ENCODE measurements around the gene REEP1. TPM values are rescaled to one million over a fixed set of nuclear protein-coding genes. Genes with fewer than 3 reads are reported as not detected.

The REEP1 gene
- polyA plus RNA-seq, 2 donors: 2.6 to 2.9 TPM

DNA sequence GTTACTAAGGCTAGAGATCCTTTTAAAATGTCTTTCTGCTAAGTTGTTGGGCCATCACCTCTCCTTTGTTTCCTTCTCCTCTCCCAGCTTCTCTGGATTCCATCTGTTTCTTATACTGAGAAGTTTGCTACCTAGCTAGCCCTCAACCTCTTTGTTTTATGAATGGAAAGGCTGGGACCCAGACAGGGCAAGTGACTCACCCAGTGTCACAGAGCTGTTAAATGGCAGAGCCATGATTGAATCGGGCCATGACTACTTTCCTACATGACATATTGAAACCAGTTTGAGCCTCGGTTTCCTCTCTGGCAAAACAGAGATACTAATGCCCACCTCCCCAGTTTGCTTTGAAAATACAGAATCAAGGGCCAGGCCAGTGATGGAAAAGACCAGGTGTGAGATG is 24.1 kb downstream of the REEP1 start:
- H3K4me1 ChIP-seq (ENCODE audit: control insufficient read depth in 2 of 2, insufficient read depth in 2 of 2, low read length in 1 of 2): no peaks in the 10 kb centered on the region
- H3K27me3 ChIP-seq (ENCODE audit: control insufficient read depth in 1 of 2, insufficient read depth in 2 of 2, low read length in 2 of 2): no peaks in the 10 kb centered on the region
- H3K9me3 ChIP-seq (ENCODE audit: control insufficient read depth in 2 of 2, insufficient read depth in 1 of 2, low read depth in 1 of 2, low read length in 1 of 2): no peaks in the 10 kb centered on the region
- WGBS, 2 donors: 82 to 86% methylated on average over 2 of the region's 2 CpGs
- no peaks in the 10 kb centered on the region for H3K36me3 ChIP-seq (ENCODE audit: control insufficient read depth in 2 of 2, insufficient read depth in 2 of 2, low read length in 1 of 2)
- no peak overlapping the region for H3K27ac ChIP-seq (ENCODE audit: low read depth in 2 of 2, low read length in 1 of 2)
- no peak overlapping the region for H3K4me3 ChIP-seq (ENCODE audit: low read depth in 1 of 2, low read length in 2 of 2)

- Histone ChIP-seq H3K27ac (ENCODE audit: low read depth in 2 of 2, low read length in 1 of 2) (no peak overlapping the region), H3K4me3 (ENCODE audit: low read depth in 1 of 2, low read length in 2 of 2) (no peak overlapping the region), H3K4me1 (ENCODE audit: control insufficient read depth in 2 of 2, insufficient read depth in 2 of 2, low read length in 1 of 2) (no peaks in the 10 kb centered on the region), H3K9me3 (ENCODE audit: control insufficient read depth in 2 of 2, insufficient read depth in 1 of 2, low read depth in 1 of 2, low read length in 1 of 2) (no peaks in the 10 kb centered on the region), H3K27me3 (ENCODE audit: control insufficient read depth in 1 of 2, insufficient read depth in 2 of 2, low read length in 2 of 2) (no peaks in the 10 kb centered on the region), H3K36me3 (ENCODE audit: control insufficient read depth in 2 of 2, insufficient read depth in 2 of 2, low read length in 1 of 2) (no peaks in the 10 kb centered on the region)
- WGBS, 2 donors: 93 to 94% methylated on average over 4 of the region's 4 CpGs
Measured at GRCh38 chr2:86311879-86312278, 25.5 kb downstream of the REEP1 start.

DNA sequence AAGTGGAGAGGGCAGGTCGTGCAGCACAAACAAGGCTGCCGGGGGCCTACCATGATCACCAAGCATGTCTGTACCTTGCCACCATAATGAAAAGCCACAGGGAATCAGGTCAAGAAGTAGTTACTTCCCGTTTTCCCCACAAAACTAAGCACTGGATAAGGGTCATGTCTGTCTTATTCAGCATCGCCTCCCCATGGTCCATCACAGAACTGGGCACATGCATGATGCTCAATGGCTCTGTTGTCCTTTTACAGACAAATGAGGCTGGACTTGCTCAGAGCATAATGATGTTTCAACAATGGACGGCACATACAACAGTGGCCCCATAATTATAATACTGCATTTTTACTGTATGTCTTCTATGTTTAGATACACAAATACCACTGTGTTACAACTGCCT is 27.5 kb downstream of the REEP1 start:
- WGBS, 2 donors: 86 to 92% methylated on average over 5 of the region's 5 CpGs
- Histone ChIP-seq H3K27me3 (ENCODE audit: control insufficient read depth in 1 of 2, insufficient read depth in 2 of 2, low read length in 2 of 2) (no peaks in the 10 kb centered on the region), H3K27ac (ENCODE audit: low read depth in 2 of 2, low read length in 1 of 2) (no peak overlapping the region), H3K4me1 (ENCODE audit: control insufficient read depth in 2 of 2, insufficient read depth in 2 of 2, low read length in 1 of 2) (no peaks in the 10 kb centered on the region), H3K4me3 (ENCODE audit: low read depth in 1 of 2, low read length in 2 of 2) (no peak overlapping the region), H3K36me3 (ENCODE audit: control insufficient read depth in 2 of 2, insufficient read depth in 2 of 2, low read length in 1 of 2) (no peaks in the 10 kb centered on the region), H3K9me3 (ENCODE audit: control insufficient read depth in 2 of 2, insufficient read depth in 1 of 2, low read depth in 1 of 2, low read length in 1 of 2) (no peaks in the 10 kb centered on the region)

DNA sequence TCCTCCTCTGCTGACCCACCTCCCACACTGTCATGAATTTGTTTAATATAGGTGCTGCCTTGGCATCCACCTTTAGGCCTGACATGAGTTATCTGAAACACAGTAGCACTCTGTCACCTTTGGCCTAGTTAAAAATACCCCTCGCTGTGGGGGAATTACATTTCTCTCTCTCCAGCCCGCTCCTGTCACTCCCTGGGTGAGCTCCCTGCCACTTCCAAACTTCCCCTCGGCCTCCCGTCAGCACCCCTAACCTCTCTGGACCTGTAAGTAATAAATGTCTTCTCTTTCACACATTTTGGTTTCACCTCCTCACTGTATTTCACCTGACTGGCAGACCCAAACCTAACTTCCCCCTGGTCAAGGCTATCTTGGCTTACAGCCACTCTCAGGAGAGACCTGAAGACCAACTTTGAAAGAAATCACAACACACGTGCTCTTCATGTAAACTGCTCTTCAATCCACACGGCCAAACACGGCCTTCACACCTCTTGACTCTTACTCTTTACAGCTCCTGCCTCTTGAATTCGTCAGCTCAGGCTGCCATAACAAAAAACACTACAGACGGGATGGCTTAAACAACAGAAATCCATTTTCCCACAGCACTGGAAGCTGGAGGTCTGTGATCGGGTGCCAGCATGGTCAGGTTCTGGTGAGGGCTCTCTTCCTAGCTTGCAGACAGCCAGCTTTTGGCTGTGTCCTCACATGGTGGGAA is 28.3 kb downstream of the REEP1 start:
- H3K4me1 ChIP-seq (ENCODE audit: control insufficient read depth in 2 of 2, insufficient read depth in 2 of 2, low read length in 1 of 2): no peaks in the 10 kb centered on the region
- WGBS, 2 donors: 88% methylated on average over 10 of the region's 10 CpGs
- no peaks in the 10 kb centered on the region for H3K9me3 ChIP-seq (ENCODE audit: control insufficient read depth in 2 of 2, insufficient read depth in 1 of 2, low read depth in 1 of 2, low read length in 1 of 2)
- no peaks in the 10 kb centered on the region for H3K36me3 ChIP-seq (ENCODE audit: control insufficient read depth in 2 of 2, insufficient read depth in 2 of 2, low read length in 1 of 2)
- H3K27ac ChIP-seq (ENCODE audit: low read depth in 2 of 2, low read length in 1 of 2): no peak overlapping the region
- H3K27me3 ChIP-seq (ENCODE audit: control insufficient read depth in 1 of 2, insufficient read depth in 2 of 2, low read length in 2 of 2): no peaks in the 10 kb centered on the region
- H3K4me3 ChIP-seq (ENCODE audit: low read depth in 1 of 2, low read length in 2 of 2): no peak overlapping the region

- Histone ChIP-seq H3K27me3 (ENCODE audit: control insufficient read depth in 1 of 2, insufficient read depth in 2 of 2, low read length in 2 of 2) (no peaks in the 10 kb centered on the region), H3K9me3 (ENCODE audit: control insufficient read depth in 2 of 2, insufficient read depth in 1 of 2, low read depth in 1 of 2, low read length in 1 of 2) (no peaks in the 10 kb centered on the region), H3K4me1 (ENCODE audit: control insufficient read depth in 2 of 2, insufficient read depth in 2 of 2, low read length in 1 of 2) (no peaks in the 10 kb centered on the region), H3K36me3 (ENCODE audit: control insufficient read depth in 2 of 2, insufficient read depth in 2 of 2, low read length in 1 of 2) (no peaks in the 10 kb centered on the region), H3K27ac (ENCODE audit: low read depth in 2 of 2, low read length in 1 of 2) (no peak overlapping the region), H3K4me3 (ENCODE audit: low read depth in 1 of 2, low read length in 2 of 2) (no peak overlapping the region)
- WGBS, 2 donors: 93 to 94% methylated on average over 8 of the region's 8 CpGs
Measured at GRCh38 chr2:86308356-86308755, 29.1 kb downstream of the REEP1 start.

DNA sequence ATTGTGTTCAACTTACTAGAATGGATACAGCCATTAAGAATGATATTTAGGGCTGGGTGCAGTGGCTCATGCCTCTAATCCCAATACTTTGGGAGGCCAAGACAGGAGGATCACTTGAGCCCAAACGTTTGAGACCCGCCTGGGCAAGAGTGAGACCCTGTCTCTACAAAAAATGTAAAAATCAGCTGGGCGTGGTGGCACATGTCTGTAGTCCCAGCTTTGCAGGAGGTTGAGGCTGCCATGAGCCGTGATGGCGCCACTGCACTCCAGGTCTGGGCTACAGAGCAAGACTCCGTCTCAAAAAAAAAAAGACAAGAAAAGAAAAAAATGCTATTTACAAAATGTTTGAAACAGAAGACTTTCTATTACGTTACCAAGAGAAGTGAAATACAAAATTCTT is 30.0 kb downstream of the REEP1 start:
- Histone ChIP-seq H3K9me3 (ENCODE audit: control insufficient read depth in 2 of 2, insufficient read depth in 1 of 2, low read depth in 1 of 2, low read length in 1 of 2) (no peaks in the 10 kb centered on the region), H3K27me3 (ENCODE audit: control insufficient read depth in 1 of 2, insufficient read depth in 2 of 2, low read length in 2 of 2) (no peaks in the 10 kb centered on the region), H3K4me3 (ENCODE audit: low read depth in 1 of 2, low read length in 2 of 2) (no peak overlapping the region), H3K36me3 (ENCODE audit: control insufficient read depth in 2 of 2, insufficient read depth in 2 of 2, low read length in 1 of 2) (no peaks in the 10 kb centered on the region), H3K27ac (ENCODE audit: low read depth in 2 of 2, low read length in 1 of 2) (no peak overlapping the region), H3K4me1 (ENCODE audit: control insufficient read depth in 2 of 2, insufficient read depth in 2 of 2, low read length in 1 of 2) (no peaks in the 10 kb centered on the region)
- 91 to 94% methylated on average over 7 of the region's 7 CpGs for WGBS, 2 donors

- no peaks in the 10 kb centered on the region for H3K9me3 ChIP-seq (ENCODE audit: control insufficient read depth in 2 of 2, insufficient read depth in 1 of 2, low read depth in 1 of 2, low read length in 1 of 2)
- H3K4me3 ChIP-seq (ENCODE audit: low read depth in 1 of 2, low read length in 2 of 2): no peak overlapping the region
- H3K36me3 ChIP-seq (ENCODE audit: control insufficient read depth in 2 of 2, insufficient read depth in 2 of 2, low read length in 1 of 2): no peaks in the 10 kb centered on the region
- H3K27me3 ChIP-seq (ENCODE audit: control insufficient read depth in 1 of 2, insufficient read depth in 2 of 2, low read length in 2 of 2): no peaks in the 10 kb centered on the region
- no peak overlapping the region for H3K27ac ChIP-seq (ENCODE audit: low read depth in 2 of 2, low read length in 1 of 2)
- no peaks in the 10 kb centered on the region for H3K4me1 ChIP-seq (ENCODE audit: control insufficient read depth in 2 of 2, insufficient read depth in 2 of 2, low read length in 1 of 2)
- WGBS, 2 donors: 87 to 89% methylated on average over 5 of the region's 5 CpGs
Measured at GRCh38 chr2:86305915-86306254, 31.5 kb downstream of the REEP1 start.

- H3K27me3 ChIP-seq (ENCODE audit: control insufficient read depth in 1 of 2, insufficient read depth in 2 of 2, low read length in 2 of 2): no peaks in the 10 kb centered on the region
- no peak overlapping the region for H3K27ac ChIP-seq (ENCODE audit: low read depth in 2 of 2, low read length in 1 of 2)
- no peaks in the 10 kb centered on the region for H3K9me3 ChIP-seq (ENCODE audit: control insufficient read depth in 2 of 2, insufficient read depth in 1 of 2, low read depth in 1 of 2, low read length in 1 of 2)
- 80 to 81% methylated on average over 5 of the region's 5 CpGs for WGBS, 2 donors
- no peak overlapping the region for H3K4me3 ChIP-seq (ENCODE audit: low read depth in 1 of 2, low read length in 2 of 2)
- H3K36me3 ChIP-seq (ENCODE audit: control insufficient read depth in 2 of 2, insufficient read depth in 2 of 2, low read length in 1 of 2): no peaks in the 10 kb centered on the region
- H3K4me1 ChIP-seq (ENCODE audit: control insufficient read depth in 2 of 2, insufficient read depth in 2 of 2, low read length in 1 of 2): no peaks in the 10 kb centered on the region
Measured at GRCh38 chr2:86305195-86305914, 32.1 kb downstream of the REEP1 start.

GRCh38 chr2:86304416-86304815 is 33.0 kb downstream of the REEP1 start:
- no peak overlapping the region for H3K4me3 ChIP-seq (ENCODE audit: low read depth in 1 of 2, low read length in 2 of 2)

DNA sequence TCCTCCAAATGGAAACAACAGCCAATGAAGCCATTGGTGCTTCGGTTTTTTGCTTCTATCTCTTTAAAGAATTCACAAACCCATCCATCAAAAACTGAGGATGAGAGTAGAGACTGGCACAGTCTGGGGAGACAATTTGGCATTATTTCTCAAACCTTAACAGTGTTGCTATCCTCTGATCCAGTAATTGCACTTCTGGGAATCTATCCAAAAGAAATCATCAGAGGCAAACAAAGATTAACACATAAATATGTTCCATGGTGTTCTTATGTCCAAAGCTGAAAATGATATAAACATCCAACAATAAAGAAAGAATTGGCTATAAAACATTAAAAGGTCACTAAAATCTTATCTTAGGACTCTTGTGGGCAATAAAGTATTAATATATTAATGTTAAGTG is 35.1 kb downstream of the REEP1 start:
- Histone ChIP-seq H3K4me3 (ENCODE audit: low read depth in 1 of 2, low read length in 2 of 2) (no peak overlapping the region), H3K36me3 (ENCODE audit: control insufficient read depth in 2 of 2, insufficient read depth in 2 of 2, low read length in 1 of 2) (no peaks in the 10 kb centered on the region), H3K9me3 (ENCODE audit: control insufficient read depth in 2 of 2, insufficient read depth in 1 of 2, low read depth in 1 of 2, low read length in 1 of 2) (no peaks in the 10 kb centered on the region), H3K27ac (ENCODE audit: low read depth in 2 of 2, low read length in 1 of 2) (peak overlapping the region in 1 of 2 donors; percentile 63), H3K4me1 (ENCODE audit: control insufficient read depth in 2 of 2, insufficient read depth in 2 of 2, low read length in 1 of 2) (no peaks in the 10 kb centered on the region), H3K27me3 (ENCODE audit: control insufficient read depth in 1 of 2, insufficient read depth in 2 of 2, low read length in 2 of 2) (no peaks in the 10 kb centered on the region)
- WGBS, 2 donors: 27 to 35% methylated on average over 1 of the region's 1 CpG

More at GRCh38 chr2:86304416-86304815, 33.0 kb downstream of the REEP1 start:
- H3K36me3 ChIP-seq (ENCODE audit: control insufficient read depth in 2 of 2, insufficient read depth in 2 of 2, low read length in 1 of 2): no peaks in the 10 kb centered on the region
- no peaks in the 10 kb centered on the region for H3K4me1 ChIP-seq (ENCODE audit: control insufficient read depth in 2 of 2, insufficient read depth in 2 of 2, low read length in 1 of 2)
- no peak overlapping the region for H3K27ac ChIP-seq (ENCODE audit: low read depth in 2 of 2, low read length in 1 of 2)
- H3K9me3 ChIP-seq (ENCODE audit: control insufficient read depth in 2 of 2, insufficient read depth in 1 of 2, low read depth in 1 of 2, low read length in 1 of 2): no peaks in the 10 kb centered on the region
- no peaks in the 10 kb centered on the region for H3K27me3 ChIP-seq (ENCODE audit: control insufficient read depth in 1 of 2, insufficient read depth in 2 of 2, low read length in 2 of 2)
- WGBS, 2 donors: 95 to 98% methylated on average over 3 of the region's 3 CpGs
